Posterior cingulate gyrus (tissue), 11 donors: Measurements from ENCODE around the gene OR52B6.
"Not testable (repeated sequence)": the region's sequence is repeated elsewhere in the genome, so short reads cannot be mapped to it uniquely, and the experiment has no call there.

Source experiments
- DNase-seq, 10 donors: peaks; one replicate each; pipeline versions ENCODE4 v3.0.0 to v3.0.0-alpha.2; 2020 to 2021; ENCODE audit warnings: mixed read lengths in 3 of 10
- intact Hi-C: fragments of 100-400 bp; cut with DNase I; formaldehyde crosslinking; loops from one replicate; pipeline ENCODE4 v1.15.1; 2023

OR52B6 gene, protein sequence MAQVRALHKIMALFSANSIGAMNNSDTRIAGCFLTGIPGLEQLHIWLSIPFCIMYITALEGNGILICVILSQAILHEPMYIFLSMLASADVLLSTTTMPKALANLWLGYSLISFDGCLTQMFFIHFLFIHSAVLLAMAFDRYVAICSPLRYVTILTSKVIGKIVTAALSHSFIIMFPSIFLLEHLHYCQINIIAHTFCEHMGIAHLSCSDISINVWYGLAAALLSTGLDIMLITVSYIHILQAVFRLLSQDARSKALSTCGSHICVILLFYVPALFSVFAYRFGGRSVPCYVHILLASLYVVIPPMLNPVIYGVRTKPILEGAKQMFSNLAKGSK

DNA sequence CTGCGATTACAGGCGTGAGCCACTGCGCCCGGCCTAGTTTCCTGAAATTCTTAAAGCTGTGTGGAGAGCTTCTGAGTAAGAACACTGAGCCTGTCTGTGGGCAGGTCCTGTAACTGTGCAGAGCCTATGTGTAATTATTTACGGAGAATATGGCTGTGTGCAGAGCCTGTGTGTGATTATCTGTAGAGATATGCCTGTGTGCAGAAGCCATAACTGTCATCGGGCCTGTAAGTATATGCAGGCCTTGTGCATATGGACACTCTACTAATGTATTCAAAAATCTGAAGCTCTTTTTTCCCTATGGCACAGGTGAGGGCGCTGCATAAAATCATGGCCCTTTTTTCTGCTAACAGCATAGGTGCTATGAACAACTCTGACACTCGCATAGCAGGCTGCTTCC is at the start of gene OR52B6:
Gene OR52B6, plus strand, starts transcription at position 301 of the 400 bp plus-strand sequence. Its CDS starts 0 bp downstream, at position 301.
- DNase-seq: no peak
- intact Hi-C loops: no loop called here

DNA sequence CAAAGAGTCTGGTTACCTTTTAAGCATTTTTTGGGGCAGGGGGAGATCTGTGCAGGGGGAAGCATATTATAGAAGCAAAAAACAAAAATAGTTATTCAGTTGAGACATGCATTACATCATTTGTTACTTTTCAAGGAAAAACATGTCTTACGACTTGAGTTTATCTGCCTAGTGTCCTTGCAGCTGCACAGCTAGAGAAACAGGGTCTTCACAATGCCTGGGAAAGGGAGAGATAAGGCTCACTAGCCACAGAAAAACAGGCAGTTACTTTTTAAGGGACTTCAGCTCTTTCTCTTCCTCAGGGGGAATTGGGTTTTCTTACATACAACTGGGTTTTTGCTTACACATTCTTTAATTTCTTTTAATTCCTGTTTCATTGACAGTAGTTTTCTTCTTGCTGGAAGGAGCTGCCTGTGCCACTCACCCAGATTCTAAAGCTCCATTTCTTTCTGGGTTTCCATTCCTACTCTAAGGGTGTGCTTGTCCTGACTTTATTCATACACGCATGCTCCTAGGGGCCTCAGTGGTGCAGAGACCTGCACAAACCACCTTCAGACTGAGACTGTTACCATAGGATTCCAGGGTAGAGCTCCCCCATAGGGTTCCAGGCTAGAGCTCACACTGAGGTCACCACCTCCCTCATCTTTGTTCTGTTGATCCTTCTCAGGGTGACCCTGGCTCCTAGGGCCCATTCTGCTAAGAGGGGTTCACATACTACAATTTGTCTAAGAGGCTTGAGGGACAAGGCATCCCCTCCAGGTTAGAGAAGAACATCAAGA is 49.4 kb upstream of the OR52B6 start:
- intact Hi-C loops: no loop called here
- no peak for DNase-seq

DNA sequence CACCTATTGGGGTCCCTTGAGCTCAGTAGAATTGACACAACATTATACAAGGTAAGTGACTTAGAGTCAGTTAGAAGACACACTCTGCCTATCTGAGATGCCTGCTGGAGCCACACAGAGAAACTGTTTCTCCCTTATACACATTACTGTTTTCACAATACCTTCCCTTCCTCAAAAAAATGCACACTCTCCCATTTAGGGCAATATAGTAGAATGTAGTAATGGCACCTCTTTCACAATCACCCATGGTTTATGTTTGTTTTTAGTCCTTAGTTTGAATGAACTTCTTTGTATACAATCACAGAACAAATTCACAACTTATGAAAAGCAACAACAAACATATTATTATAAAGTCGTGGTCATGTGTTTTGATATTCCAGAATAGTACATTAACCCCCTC is 46.6 kb upstream of the OR52B6 start:
- no peak for DNase-seq
- intact Hi-C loops: no loop called here

DNA sequence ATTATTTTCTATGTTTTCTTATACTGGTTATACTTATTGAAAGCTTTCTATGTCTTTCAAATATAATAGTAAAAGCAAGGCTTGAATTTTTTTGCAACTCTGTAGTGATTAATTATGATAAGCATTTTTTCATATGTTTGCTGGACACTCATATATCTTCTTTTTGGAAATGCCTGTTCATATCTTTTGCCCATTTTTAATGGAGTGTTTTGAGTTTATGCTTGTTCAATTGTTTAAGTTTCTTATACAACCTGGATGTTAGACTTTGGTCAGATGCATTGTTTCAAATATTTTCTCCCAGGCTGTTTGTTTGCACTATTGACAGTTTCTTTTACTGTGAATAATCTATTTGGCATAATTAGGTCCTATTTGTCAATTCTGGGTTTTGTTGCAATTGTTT is 44.2 kb upstream of the OR52B6 start:
- no peak for DNase-seq
- intact Hi-C loops: no loop called here

DNA sequence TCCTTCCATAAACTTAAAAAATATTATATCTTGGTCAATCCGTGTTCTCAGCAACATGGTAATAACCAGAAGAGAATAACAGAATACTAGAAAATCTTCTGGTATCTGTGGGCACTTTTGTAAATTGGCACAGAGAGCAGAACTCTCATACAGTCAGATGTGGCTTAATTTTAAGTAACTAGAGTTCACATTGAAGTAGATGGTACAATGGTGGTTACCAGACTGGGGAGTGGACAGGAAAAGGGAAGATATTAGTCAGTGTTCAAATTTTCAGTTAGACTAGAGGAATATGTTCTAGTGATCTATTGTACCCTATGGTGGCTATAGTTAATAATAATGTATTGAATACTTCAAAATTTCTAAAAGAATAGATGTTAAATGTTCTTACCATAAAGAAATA is 39.2 kb upstream of the OR52B6 start:
- DNase-seq: no peak
- intact Hi-C loops: no loop called here

DNA sequence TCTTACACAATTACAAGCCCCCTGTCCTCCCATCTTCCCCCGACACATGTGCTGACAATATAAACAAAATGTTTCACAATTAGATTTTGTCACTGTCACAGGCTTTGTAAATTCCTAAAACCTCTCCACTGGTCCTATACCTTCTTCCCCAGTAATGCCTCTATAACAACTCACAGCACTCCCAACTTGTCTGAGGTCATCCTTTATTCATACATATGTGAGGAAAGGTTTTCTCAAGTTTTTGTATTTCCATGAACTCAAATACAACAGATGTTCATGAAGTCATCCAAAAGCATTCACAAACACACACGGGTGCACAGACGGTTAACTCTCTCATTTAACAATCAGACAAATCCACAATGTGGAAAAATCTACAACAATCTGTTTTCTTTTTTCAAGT is 34.2 kb upstream of the OR52B6 start:
- intact Hi-C loops: no loop called here
- DNase-seq: no peak

DNA sequence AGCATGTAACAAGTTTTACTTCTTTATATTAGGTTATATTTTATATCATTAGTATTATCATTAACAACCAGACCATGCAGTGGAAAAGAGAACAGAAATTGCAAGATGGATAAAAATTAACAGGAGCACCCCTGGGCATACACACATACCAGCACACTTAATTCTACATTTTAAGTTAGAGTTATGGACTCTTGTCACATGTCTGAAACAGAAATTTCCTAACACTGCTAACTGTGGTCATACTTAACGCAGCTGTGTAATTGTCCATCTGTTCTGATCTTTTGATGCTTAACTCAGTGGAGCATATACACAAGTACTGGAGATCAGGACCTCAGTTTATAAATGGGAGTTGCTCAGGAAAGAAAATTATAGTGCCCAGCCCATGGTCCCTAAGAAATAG is 32.7 kb upstream of the OR52B6 start:
- DNase-seq: no peak
- intact Hi-C loops: no loop called here

DNA sequence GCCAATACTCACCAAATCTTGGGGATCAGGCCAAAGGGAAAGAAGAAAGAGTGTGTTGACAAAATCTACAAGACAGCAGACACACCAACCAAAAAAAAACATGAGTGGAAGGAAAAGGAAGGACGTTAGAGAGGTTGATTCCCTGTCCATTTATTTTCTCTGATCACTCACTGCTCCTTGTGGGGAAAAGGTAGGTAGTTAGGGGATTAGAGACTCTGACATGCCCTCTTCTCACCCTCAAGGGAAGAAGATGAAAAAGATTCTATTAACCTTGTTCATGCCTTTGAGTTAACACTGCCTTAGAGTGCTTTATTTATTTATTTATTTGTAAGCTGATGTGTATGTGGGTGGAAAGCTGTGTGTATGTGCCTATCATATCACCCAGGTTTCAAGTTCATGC is 32.2 kb upstream of the OR52B6 start, which contains the start of gene OR52H1:
Gene OR52H1, minus strand, starts transcription at position 101 of the 400 bp plus-strand sequence. CDS start 3,035 bp downstream, outside the sequence.
- intact Hi-C loops: no loop called here
- DNase-seq: no peak

DNA sequence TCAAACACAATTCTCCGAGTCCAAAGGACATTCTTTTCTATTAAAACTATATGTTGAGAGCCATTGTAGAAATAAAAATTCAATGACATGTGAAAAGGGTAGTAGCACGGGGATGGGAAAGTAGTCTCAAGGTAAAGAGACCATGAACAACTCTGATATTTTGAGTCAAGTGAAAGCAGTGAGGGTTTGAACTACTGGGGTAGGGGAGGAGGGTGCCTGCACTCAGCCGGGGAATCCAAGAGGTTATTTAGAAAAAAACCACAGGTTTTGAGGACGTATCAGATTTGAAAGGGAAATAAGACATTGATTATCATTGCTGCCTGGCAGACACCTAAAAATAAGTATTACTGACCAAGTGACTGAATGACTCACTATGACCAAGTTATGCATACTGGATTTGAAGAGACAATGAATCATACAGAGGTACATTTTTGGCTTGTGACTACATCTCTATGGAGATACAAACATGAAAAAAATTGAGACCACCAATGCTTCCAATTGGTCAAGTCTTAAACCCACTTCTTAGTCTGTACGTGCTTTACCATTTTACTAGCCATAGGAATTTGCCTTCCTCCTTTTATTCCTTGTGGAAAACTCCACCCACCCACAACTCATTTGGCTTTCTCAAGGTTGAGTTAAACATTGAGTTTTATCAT is 30.1 kb upstream of the OR52B6 start:
- no peak for DNase-seq
- intact Hi-C loops: no loop called here

DNA sequence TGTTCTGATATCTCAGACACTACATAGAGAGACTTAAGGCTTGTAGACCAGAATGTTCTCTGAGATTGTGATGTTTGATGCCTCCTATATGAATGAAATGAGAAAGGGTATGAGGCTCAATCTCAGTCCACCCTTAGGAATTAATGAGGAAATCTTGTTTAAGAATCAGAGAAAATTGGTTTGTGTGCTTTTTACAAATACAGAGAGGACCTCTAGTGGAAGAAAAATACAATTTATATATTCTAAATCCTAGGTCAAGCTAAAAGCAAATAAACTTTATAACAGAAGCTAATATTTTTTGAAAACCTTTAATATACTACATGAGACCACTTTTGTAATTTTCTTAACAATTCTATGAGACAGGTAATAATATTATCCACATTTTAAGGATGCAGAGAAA is 27.3 kb upstream of the OR52B6 start:
- DNase-seq: no peak

DNA sequence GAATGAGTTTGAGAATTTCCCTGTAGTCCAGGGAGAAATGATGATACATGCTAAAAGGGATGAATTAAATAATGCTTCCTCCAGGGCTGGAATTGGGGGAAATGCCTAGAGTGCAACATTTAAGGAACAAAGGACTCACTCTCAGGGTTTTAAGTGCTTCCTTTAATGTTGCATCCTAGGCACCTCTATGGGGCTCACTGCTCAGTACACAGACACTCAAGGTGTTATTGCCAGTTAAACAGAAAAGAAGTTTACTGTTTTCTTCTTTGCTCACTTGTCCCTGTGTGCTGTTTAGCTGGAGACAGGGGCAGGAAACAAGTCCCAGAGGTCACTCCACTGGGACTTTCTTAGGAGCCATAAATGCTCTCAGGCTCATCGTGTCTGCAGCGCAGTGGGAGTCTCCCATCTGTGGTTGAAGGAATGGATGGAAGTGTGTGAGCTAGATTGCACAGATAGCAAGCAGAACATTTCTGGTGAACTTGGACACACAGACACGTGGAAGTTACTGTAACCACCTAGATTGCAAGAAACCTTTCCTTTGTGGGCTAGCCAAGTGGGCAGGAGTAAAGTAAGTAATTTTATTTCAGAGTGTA is 24.0 kb upstream of the OR52B6 start:
- intact Hi-C loops: no loop called here
- no peak for DNase-seq

More for the DNA sequence above, 27.3 kb upstream of the OR52B6 start:
- intact Hi-C loops: no loop called here

DNA sequence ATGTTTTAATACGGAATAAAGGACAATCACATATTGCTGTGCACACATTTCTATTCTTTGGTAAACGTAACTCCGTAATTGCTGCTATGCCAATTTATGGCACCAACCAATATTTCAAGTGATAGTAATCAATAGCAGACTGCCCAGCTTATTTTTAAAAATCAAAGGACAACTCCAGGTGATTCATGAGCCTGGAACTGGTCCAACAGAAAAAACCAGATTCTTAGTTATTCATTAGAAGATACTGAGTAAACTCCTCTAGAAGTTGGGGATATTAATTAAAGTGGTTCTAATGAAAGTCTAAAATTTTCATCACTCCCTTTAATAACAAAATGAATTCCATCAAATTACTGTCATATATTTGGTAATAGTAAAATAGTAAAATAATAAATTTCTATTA is 22.9 kb upstream of the OR52B6 start:
- no peak for DNase-seq
- intact Hi-C loops: no loop called here

DNA sequence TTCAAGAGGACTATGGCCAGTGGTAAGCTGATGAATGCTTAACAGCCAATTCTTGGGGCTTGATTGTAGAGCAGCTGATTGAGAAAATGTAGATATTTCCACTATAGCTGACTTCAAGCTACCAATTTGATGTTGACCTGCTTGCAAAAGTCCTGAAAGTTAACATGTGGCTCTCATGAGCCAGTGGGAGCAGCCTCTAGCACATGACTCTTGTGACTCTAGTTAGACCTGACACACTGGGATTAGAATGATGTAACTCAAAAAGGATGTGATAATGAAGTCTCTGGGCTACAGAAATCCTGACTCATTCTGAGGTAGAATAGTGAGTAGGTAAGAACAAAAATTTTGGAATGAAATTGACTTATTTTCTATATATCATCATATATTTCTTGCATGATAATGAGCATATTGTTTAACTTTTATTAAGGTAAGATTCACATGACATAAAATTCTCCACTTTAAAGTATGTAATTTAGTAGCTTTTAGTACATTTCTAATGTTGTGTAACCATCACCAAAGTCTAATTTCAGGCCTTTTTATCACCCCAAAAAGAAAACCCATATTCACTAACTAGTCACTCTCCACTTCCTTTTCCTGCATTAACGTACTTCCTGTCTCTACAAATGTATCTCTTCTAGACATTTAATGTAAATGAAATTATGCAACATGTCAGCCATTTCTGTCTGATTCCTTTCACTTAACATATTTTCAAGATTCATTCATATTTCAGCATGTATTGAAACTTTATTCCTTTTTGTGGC is 16.2 kb upstream of the OR52B6 start:
- intact Hi-C loops: no loop called here
- DNase-seq: no peak

DNA sequence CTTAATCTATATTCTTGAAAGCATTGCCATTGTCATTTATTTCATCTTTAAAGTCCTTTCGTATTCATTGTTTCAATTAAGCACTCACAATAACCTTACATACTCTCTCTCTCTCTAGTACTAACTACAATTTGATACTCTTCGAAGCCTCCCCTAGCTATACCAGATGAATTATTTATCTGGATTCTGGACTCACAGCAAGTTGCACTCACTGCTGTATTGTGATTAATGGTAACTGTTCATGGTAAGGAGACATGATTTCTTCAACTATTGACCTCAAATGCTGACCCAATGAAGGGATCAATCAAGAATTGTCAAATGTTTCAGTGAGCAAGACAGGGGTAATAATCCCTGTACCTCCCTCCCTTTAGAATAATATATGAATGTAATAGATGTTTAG is 6.0 kb upstream of the OR52B6 start:
- intact Hi-C loops: no loop called here
- no peak for DNase-seq

DNA sequence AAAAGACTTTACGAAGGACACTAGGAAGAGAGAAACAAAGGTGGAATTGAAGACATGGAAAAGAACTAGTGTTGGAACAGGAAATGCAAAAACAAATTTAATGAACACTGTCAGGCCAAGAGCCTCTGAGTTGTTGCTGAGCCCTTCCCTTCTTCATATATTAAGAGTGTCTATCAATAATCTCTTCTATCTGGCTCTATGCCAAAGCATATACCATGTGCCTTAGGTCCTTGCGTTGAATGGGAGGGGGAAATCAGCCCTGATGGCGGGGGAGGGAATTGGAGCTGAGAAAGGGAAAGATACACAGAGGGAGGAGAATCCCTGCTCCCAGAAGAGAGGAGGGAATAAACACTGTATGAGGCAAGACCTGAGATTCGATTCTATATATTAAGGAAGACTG is 5.5 kb upstream of the OR52B6 start:
- intact Hi-C loops: no loop called here
- DNase-seq: no peak

DNA sequence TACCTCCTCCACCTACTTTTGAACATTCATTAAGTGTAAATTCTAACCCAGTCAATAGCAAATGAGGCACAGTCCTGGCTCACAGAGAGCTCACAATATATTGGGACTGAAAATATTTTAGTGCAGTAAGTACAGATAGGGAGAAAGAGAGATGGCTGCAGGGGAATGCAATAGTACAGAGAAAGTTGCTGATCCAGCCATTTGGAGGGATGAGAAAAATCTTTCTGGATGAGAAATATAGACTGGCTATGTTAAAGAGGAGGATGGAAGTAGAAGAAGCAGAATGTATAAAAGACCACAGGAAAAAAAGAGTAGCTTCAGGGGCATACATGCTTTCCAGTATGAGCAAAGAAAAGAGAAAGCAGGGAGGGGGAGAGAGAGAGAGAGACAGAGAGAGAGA is 3.6 kb upstream of the OR52B6 start:
- intact Hi-C loops: no loop called here

DNA sequence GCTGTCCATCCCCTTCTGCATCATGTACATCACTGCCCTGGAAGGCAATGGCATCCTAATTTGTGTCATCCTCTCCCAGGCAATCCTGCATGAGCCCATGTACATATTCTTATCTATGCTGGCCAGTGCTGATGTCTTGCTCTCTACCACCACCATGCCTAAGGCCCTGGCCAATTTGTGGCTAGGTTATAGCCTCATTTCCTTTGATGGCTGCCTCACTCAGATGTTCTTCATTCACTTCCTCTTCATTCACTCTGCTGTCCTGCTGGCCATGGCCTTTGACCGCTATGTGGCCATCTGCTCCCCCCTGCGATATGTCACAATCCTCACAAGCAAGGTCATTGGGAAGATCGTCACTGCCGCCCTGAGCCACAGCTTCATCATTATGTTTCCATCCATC is 337 bp downstream of the OR52B6 start:
- intact Hi-C loops: no loop called here
- no peak for DNase-seq

More for the DNA sequence above, 3.6 kb upstream of the OR52B6 start:
- no peak for DNase-seq

DNA sequence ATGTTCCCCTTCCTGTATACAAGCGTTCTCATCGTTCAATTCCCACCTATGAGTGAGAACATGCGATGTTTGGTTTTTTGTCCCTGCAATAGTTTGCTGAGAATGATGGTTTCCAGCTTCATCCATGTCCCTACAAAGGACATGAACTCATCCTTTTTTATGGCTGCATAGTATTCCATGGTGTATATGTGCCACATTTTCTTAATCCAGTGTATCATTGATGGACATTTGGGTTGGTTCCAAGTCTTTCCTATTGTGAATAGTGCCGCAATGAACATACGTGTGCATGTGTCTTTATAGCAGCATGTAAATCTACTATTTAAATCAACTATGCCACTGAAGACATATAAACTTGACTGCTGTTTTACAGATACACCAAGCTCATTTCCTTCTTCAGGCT is 3.8 kb downstream of the OR52B6 start:
- DNase-seq, intact Hi-C loops: not testable (repeated sequence)

DNA sequence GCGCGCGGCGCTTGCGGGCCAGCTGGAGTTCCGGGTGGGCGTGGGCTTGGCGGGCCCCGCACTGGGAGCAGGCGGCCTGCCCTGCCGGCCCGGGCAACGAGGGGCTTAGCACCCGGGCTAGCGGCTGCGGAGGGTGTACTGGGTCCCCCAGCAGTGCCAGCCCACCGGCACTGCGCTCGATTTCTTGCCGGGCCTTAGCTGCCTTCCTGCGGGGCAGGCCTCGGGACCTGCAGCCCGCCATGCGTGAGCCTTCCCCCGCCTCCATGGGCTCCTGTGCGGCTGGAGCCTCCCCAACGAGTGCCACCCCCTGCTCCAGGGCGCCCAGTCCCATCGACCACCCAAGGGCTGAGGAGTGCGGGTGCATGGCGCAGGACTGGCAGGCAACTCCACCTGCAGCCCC is 9.2 kb downstream of the OR52B6 start:
- intact Hi-C loops, DNase-seq: not testable (repeated sequence)

DNA sequence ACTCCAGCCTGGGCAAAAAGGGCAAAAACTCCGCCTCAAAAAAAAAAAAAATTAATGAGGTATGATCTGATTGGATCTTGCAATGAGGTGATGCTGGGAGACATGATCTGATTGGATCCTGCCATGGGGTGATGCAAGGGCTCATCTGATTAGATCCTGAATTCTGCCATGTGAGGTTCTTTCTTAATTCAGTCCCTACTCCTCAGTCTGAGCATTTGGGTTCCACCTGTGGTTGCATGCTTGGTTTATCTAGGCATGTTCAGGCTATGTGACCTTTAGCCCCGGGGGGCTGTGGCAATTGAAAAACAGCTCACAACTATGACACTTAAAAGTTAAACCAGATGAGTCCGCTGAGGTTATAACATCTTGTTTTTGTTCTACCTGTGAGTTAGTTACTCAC is 10.9 kb downstream of the OR52B6 start:
- no peak for DNase-seq
- intact Hi-C loops: no loop called here
